Esophagus muscularis mucosa (tissue), 4 donors: ENCODE measurements around the gene PRSS53. TPM values are rescaled to one million over a fixed set of nuclear protein-coding genes. Genes with fewer than 3 reads are reported as not detected.

Experiments
- DNase-seq: peaks from one replicate; pipeline ENCODE4 v3.0.0-alpha.2; 2017; ENCODE audit errors: extremely low spot score
- H3K27ac ChIP-seq, 4 donors: fragments of 200-600 bp; sonication (generic); replicated peaks in 1 of 4; 1 replicate in 3 of 4; 2 replicates in 1 of 4; pipeline ENCODE4 v1.5.1; 2016 to 2019; ENCODE audit warnings: mild to moderate bottlenecking in 1 of 4
- H3K27me3 ChIP-seq, 4 donors: fragments of 200-600 bp; sonication (generic); one replicate each; pipeline versions ENCODE4 v1.5.1 to v1.6.0; 2016 to 2019
- H3K36me3 ChIP-seq, 4 donors: fragments of 200-600 bp; sonication (generic); one replicate each; pipeline ENCODE4 v1.5.1; 2016 to 2019
- H3K4me1 ChIP-seq, 4 donors: fragments of 200-600 bp; sonication (generic); one replicate each; pipeline ENCODE4 v1.5.1; 2016 to 2019
- H3K4me3 ChIP-seq, 4 donors: fragments of 200-600 bp; sonication (generic); 1 replicate in 2 of 4; 2 replicates in 2 of 4; pipeline ENCODE4 v1.5.1; 2016 to 2019; ENCODE audit warnings: mild to moderate bottlenecking in 4 of 4, moderate library complexity in 1 of 4
- H3K9me3 ChIP-seq, 4 donors: fragments of 200-600 bp; sonication (generic); 1 replicate in 3 of 4; 2 replicates in 1 of 4; pipeline ENCODE4 v1.5.1; 2016 to 2019
- EP300 ChIP-seq: sonication (generic); formaldehyde crosslinking; IDR thresholded peaks from one replicate; pipeline ENCODE4 v1.6.1; 2017; ENCODE audit warnings: antibody characterized with exemption
- POLR2A ChIP-seq: fragments of 450-650 bp; IDR thresholded peaks from one replicate; pipeline ENCODE4 v1.6.1; 2017; ENCODE audit warnings: antibody characterized with exemption, moderate library complexity, mild to moderate bottlenecking, low read depth
- POLR2AphosphoS5 ChIP-seq, 2 donors: sonication (generic); formaldehyde crosslinking; IDR thresholded peaks; one replicate each; pipeline ENCODE4 v1.6.1; 2017; ENCODE audit warnings: antibody characterized with exemption in 2 of 2
- WGBS: methylation state at CpG from one replicate; pipeline ENCODE4 v1.1.5; 2018; 5-methylcytosine and 5-hydroxymethylcytosine counted together
- intact Hi-C: fragments of 100-400 bp; cut with DNase I; formaldehyde crosslinking; loops from one replicate; pipeline ENCODE4 v1.15.1; 2023
- total RNA-seq, 4 donors: library from RNA; depleted of rRNA; stranded (reverse); fragments of >200 nt; gene quantifications; one replicate each; pipeline versions ENCODE4 v1.1.0 to v1.2.1, GENCODE V29; 2016
- TF ChIP-seq, protein P1 (sequence below), 3 experiments: fragments of 200-600 bp in 2 of 3; fragments of 450-650 bp in 1 of 3; sonication (generic) in 2 of 3; IDR thresholded peaks; one replicate each; pipeline ENCODE4 v1.5.1; 2017 to 2019; ENCODE audit warnings: antibody characterized with exemption in 3 of 3, mild to moderate bottlenecking in 2 of 3, moderate library complexity in 1 of 3

Gene PRSS53
- total RNA-seq, 4 donors from 2014 or later = 0.83 to 2.3 (median 1.2) TPM

DNA sequence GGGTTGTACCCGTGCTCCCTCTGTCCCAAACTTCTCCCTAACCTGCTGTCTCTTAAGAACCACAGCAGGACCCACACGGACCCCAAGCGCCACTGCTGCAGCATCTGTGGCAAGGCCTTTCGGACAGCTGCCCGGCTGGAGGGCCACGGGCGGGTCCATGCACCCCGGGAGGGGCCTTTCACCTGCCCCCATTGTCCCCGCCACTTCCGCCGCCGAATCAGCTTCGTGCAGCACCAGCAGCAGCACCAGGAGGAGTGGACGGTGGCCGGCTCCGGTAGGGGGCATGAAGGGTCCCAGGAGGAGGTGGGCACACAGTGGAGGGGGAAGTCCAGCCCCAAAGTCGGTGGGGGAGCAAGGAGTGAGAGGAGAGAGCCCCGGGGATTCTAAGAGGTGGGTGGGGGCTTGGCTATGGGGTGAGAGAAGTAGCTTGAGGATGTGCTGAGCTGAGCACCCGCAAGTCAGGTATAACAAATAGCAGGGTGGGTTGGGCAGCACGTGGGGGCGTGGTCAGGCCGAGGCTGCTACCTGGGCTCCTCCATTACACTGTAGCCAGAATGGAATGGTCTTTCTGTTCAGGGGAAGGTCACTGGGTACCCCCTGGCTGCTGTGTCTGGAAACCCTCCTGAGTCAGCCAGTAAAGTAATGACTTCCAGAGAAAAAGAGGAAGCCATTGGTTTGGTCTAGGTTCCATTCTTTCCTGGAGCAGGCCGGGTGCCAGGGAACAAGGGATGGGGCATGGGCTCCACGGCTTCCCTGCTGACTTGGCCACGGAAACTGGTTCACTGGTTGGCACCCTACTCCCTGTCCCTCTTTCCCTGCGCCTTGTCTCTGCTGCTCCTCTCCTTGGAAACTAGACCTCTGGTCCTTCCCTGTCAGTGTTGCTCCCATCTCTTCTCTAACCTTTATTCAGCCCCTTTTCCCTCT lies 7.1 kb downstream of the PRSS53 start:
- intact Hi-C loops = no loop called here
- H3K4me1 ChIP-seq = peaks cover 3 to 28% (median 12%) of the 10 kb centered on the region in 4 donors
- no peak for DNase-seq
- no peak overlapping the region for H3K27ac ChIP-seq
- TF ChIP-seq, protein P1, sequence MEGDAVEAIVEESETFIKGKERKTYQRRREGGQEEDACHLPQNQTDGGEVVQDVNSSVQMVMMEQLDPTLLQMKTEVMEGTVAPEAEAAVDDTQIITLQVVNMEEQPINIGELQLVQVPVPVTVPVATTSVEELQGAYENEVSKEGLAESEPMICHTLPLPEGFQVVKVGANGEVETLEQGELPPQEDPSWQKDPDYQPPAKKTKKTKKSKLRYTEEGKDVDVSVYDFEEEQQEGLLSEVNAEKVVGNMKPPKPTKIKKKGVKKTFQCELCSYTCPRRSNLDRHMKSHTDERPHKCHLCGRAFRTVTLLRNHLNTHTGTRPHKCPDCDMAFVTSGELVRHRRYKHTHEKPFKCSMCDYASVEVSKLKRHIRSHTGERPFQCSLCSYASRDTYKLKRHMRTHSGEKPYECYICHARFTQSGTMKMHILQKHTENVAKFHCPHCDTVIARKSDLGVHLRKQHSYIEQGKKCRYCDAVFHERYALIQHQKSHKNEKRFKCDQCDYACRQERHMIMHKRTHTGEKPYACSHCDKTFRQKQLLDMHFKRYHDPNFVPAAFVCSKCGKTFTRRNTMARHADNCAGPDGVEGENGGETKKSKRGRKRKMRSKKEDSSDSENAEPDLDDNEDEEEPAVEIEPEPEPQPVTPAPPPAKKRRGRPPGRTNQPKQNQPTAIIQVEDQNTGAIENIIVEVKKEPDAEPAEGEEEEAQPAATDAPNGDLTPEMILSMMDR (IDR thresholded peaks at IDR 0.05) = no peak
- no peak for TF ChIP-seq POLR2AphosphoS5 (IDR thresholded peaks at IDR 0.05)
- TF ChIP-seq POLR2A = no peak
- TF ChIP-seq EP300 = no peak
- no peak overlapping the region for H3K4me3 ChIP-seq
- 84% methylated on average over 21 of the region's 26 CpGs for WGBS
- H3K9me3 ChIP-seq = no peaks in the 10 kb centered on the region
- H3K27me3 ChIP-seq = no peaks in the 10 kb centered on the region
- peaks cover 33 to 100% (median 100%) of the 10 kb centered on the region in 4 donors for H3K36me3 ChIP-seq

DNA sequence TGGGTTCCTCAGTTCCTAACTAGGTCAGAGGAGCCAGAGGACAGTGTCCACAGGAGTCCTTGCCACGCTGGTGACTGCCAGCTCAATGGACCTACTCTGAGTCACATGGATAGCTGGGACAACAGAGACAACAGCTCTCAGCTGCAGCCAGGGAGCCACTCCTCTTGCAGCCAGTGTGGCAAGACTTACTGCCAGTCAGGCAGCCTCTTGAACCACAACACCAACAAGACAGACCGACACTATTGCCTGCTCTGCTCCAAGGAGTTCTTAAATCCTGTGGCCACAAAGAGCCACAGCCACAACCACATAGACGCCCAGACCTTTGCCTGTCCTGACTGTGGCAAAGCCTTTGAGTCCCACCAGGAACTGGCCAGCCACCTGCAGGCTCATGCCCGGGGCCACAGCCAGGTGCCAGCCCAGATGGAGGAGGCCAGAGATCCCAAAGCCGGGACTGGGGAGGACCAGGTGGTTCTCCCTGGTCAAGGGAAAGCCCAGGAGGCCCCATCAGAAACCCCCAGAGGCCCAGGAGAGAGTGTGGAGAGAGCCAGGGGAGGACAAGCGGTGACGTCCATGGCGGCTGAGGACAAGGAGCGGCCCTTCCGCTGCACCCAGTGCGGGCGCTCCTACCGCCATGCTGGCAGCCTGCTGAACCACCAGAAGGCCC lies 7.9 kb downstream of the PRSS53 start:
- peaks cover 36 to 100% (median 99%) of the 10 kb centered on the region in 4 donors for H3K36me3 ChIP-seq
- intact Hi-C loops = no loop called here

DNA sequence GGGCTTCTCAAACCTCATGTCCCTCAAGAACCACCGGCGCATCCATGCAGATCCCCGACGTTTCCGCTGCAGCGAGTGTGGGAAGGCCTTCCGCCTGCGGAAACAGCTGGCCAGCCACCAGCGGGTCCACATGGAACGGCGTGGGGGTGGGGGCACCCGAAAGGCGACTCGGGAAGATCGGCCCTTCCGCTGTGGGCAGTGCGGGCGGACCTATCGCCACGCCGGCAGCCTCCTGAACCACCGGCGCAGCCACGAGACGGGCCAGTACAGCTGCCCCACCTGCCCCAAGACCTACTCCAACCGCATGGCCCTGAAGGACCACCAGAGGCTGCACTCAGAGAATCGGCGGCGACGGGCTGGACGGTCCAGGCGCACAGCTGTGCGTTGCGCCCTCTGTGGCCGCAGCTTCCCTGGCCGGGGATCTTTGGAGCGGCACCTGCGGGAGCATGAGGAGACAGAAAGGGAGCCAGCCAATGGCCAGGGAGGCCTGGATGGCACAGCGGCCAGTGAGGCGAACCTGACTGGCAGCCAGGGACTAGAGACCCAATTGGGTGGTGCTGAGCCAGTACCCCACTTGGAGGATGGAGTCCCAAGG lies 8.6 kb downstream of the PRSS53 start:
- no peak overlapping the region for H3K4me3 ChIP-seq
- no peak for TF ChIP-seq EP300
- TF ChIP-seq POLR2AphosphoS5 (IDR thresholded peaks at IDR 0.05) = no peak
- TF ChIP-seq, protein P1 (IDR thresholded peaks at IDR 0.05) = no peak
- no peak for TF ChIP-seq POLR2A
- H3K27ac ChIP-seq = no peak overlapping the region
- 92% methylated on average over 18 of the region's 40 CpGs for WGBS
- no peak for DNase-seq
- peaks cover 6 to 43% (median 24%) of the 10 kb centered on the region in 4 donors for H3K4me1 ChIP-seq
- H3K9me3 ChIP-seq = no peaks in the 10 kb centered on the region
- H3K27me3 ChIP-seq = no peaks in the 10 kb centered on the region
- H3K36me3 ChIP-seq = peaks cover 36 to 94% (median 92%) of the 10 kb centered on the region in 4 donors
- intact Hi-C loops = no loop called here

More for the DNA sequence above, 7.9 kb downstream of the PRSS53 start:
- no peaks in the 10 kb centered on the region for H3K27me3 ChIP-seq
- H3K4me3 ChIP-seq = no peak overlapping the region
- TF ChIP-seq, protein P1 (IDR thresholded peaks at IDR 0.05) = no peak
- no peak for TF ChIP-seq POLR2A
- no peak for TF ChIP-seq EP300
- TF ChIP-seq POLR2AphosphoS5 (IDR thresholded peaks at IDR 0.05) = no peak
- DNase-seq = no peak
- peaks cover 3 to 36% (median 18%) of the 10 kb centered on the region in 4 donors for H3K4me1 ChIP-seq
- 95% methylated on average over 3 of the region's 13 CpGs for WGBS
- H3K9me3 ChIP-seq = no peaks in the 10 kb centered on the region
- no peak overlapping the region for H3K27ac ChIP-seq

DNA sequence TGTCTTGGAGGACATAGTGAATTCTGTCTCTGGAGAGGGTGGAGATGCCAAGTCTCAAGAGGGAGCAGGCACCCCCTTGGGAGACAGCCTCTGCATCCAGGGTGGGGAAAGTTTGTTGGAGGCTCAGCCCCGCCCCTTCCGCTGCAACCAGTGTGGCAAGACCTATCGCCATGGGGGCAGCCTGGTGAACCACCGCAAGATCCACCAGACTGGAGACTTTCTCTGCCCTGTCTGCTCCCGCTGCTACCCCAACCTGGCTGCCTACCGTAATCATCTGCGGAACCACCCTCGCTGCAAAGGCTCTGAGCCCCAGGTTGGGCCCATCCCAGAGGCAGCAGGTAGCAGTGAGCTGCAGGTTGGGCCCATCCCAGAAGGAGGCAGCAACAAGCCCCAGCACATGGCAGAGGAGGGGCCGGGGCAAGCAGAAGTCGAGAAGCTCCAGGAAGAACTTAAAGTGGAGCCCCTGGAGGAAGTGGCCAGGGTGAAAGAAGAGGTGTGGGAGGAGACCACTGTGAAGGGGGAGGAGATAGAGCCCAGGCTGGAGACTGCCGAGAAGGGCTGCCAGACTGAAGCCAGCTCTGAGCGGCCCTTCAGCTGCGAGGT lies 9.3 kb downstream of the PRSS53 start:
- no peak for DNase-seq
- peaks cover 11 to 50% (median 30%) of the 10 kb centered on the region in 4 donors for H3K4me1 ChIP-seq
- H3K36me3 ChIP-seq = peaks cover 36 to 87% (median 85%) of the 10 kb centered on the region in 4 donors
- no peak overlapping the region for H3K4me3 ChIP-seq
- H3K27ac ChIP-seq = no peak overlapping the region
- 78% methylated on average over 8 of the region's 13 CpGs for WGBS
- intact Hi-C loops = loop anchor here (10.0 kb wide), 1 partner anchor 365 kb away; the partner anchor contains the start of gene ZNF843
- H3K9me3 ChIP-seq = no peaks in the 10 kb centered on the region
- TF ChIP-seq POLR2A = no peak
- TF ChIP-seq, protein P1 (IDR thresholded peaks at IDR 0.05) = no peak
- no peak for TF ChIP-seq POLR2AphosphoS5 (IDR thresholded peaks at IDR 0.05)
- no peak for TF ChIP-seq EP300
- H3K27me3 ChIP-seq = no peaks in the 10 kb centered on the region
